ENCODE results near the gene IDH3G. TPM values are rescaled to one million over a fixed set of nuclear protein-coding genes. Genes with fewer than 3 reads are reported as not detected.

The IDH3G gene
- total and polyA plus RNA-seq, 2 of the 8 experiments (the other 6 are each of a cell fraction or from before 2014, with no cell fraction given): 39.4 to 66.7 TPM

- no peak overlapping the region for H3K23ac ChIP-seq (ENCODE audit: insufficient read length)
- H3K4me3 ChIP-seq (ENCODE audit: extremely low read depth in 1 of 4, insufficient read depth in 2 of 4, low read depth in 3 of 4, low read length in 4 of 4): no peak overlapping the region
- no peak overlapping the region for H2BK12ac ChIP-seq (ENCODE audit: low read depth, low read length)
- H3K9me3 ChIP-seq (ENCODE audit: insufficient read depth in 2 of 2, low read depth in 1 of 2, low read length in 1 of 2): no peaks in the 10 kb centered on the region
- H3K36me3 ChIP-seq (ENCODE audit: control insufficient read depth in 2 of 4, insufficient read depth in 4 of 4, low read length in 3 of 4): no peaks in the 10 kb centered on the region
- no peak overlapping the region for H2BK20ac ChIP-seq (ENCODE audit: low read length)
- H3K14ac ChIP-seq (ENCODE audit: insufficient read length): no peak overlapping the region
- no peak overlapping the region for H2BK5ac ChIP-seq (ENCODE audit: low read depth, low read length)
- no peak for DNase-seq (ENCODE audit: low read depth in 1 of 2, low spot score in 2 of 2)
- H2BK120ac ChIP-seq (replicated peaks; ENCODE audit: low read depth, low read length): no peak overlapping the region
- H3K4ac ChIP-seq (replicated peaks; ENCODE audit: insufficient read length, low read depth, low read length): no peak overlapping the region
- TF ChIP-seq SP4 (IDR thresholded peaks at IDR 0.05; ENCODE audit: low read length): no peak
- TF ChIP-seq FOSL1 (IDR thresholded peaks at IDR 0.05; ENCODE audit: insufficient read depth, low read depth, low read length): no peak
- TF ChIP-seq TAF7 (optimal IDR thresholded peaks at IDR 0.05; ENCODE audit: borderline replicate concordance, low read depth, low read length): no peak
- TF ChIP-seq, protein P1, sequence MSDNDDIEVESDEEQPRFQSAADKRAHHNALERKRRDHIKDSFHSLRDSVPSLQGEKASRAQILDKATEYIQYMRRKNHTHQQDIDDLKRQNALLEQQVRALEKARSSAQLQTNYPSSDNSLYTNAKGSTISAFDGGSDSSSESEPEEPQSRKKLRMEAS (IDR thresholded peaks at IDR 0.05): no peak
- TF ChIP-seq JUN (IDR thresholded peaks at IDR 0.05; ENCODE audit: low read depth, low read length): no peak
- TF ChIP-seq RBBP5 (IDR thresholded peaks at IDR 0.05; ENCODE audit: borderline replicate concordance, low read depth, low read length): no peak
- TF ChIP-seq RFX5 (IDR thresholded peaks at IDR 0.05; ENCODE audit: borderline replicate concordance, low read depth, low read length): no peak
- TF ChIP-seq KDM4A (IDR thresholded peaks at IDR 0.05; ENCODE audit: low read depth, low read length, severe bottlenecking): no peak
- TF ChIP-seq POLR2AphosphoS5 (IDR thresholded peaks at IDR 0.05; ENCODE audit: low read depth, low read length): no peak
- no peak for TF ChIP-seq POLR2A (IDR thresholded peaks at IDR 0.05; ENCODE audit: control extremely low read depth in 1 of 2, low read depth in 2 of 2, low read length in 2 of 2)
- no peak for TF ChIP-seq GABPA (IDR thresholded peaks at IDR 0.05; ENCODE audit: borderline replicate concordance, insufficient read depth, low read length)
- no peak for TF ChIP-seq KDM5A (IDR thresholded peaks at IDR 0.05; ENCODE audit: low read length)
- H3K9ac ChIP-seq (replicated peaks in 1 of 4; ENCODE audit: extremely low read depth in 1 of 4, low read depth in 3 of 4, low read length in 3 of 4): no peak overlapping the region
- H3K23me2 ChIP-seq (ENCODE audit: low read depth, low read length): no peaks in the 10 kb centered on the region
- H3K56ac ChIP-seq (replicated peaks; ENCODE audit: insufficient read length, low read depth, low read length): no peak overlapping the region
- no peaks in the 10 kb centered on the region for H3K79me2 ChIP-seq (ENCODE audit: control insufficient read depth in 1 of 2, insufficient read depth in 2 of 2, low read length in 2 of 2)
- no peak for FAIRE-seq
- no peak overlapping the region for H4K5ac ChIP-seq (ENCODE audit: insufficient read length, low read depth, low read length)
- no peak overlapping the region for H3K4me2 ChIP-seq (ENCODE audit: insufficient read depth in 1 of 2, low read depth in 2 of 2, low read length in 2 of 2)
- WGBS, 2 experiments (ENCODE audit: extremely low coverage in 1 of 2, insufficient coverage in 1 of 2, insufficient read length in 1 of 2, insufficient replicate concordance in 2 of 2, low coverage in 1 of 2, low lambda C conversion rate in 2 of 2, missing lambda C conversion rate in 1 of 2): 96% methylated on average over 4 of the region's 16 CpGs; no CpG with 5 or more reads in 1 of the 2 experiments
- H3K79me1 ChIP-seq (ENCODE audit: low read depth, low read length): no peaks in the 10 kb centered on the region
- POLR2A ChIA-PET (ENCODE audit: partially characterized antibody): no interaction called here
- H4K91ac ChIP-seq (replicated peaks; ENCODE audit: insufficient read length, low read length): no peak overlapping the region
- H4K20me1 ChIP-seq (replicated peaks in 1 of 2; ENCODE audit: control insufficient read depth in 1 of 2, insufficient read depth in 2 of 2, low read length in 2 of 2): no peaks in the 10 kb centered on the region
- peaks cover 0 to 3% (median 2%) of the 10 kb centered on the region in 4 experiments; a peak in 4 of 7 replicates for H3K4me1 ChIP-seq (replicated peaks in 1 of 4; ENCODE audit: control insufficient read depth in 3 of 4, insufficient read depth in 4 of 4, low read length in 3 of 4)
- H4K8ac ChIP-seq (ENCODE audit: extremely low read depth, insufficient read depth, low read length): no peak overlapping the region
- H3K27me3 ChIP-seq (replicated peaks in 1 of 4; ENCODE audit: control insufficient read depth in 3 of 4, extremely low read depth in 1 of 4, insufficient read depth in 3 of 4, low read length in 3 of 4): no peaks in the 10 kb centered on the region
- no peak overlapping the region for H3K18ac ChIP-seq (ENCODE audit: extremely low read depth, low read length)
- CTCF ChIA-PET (ENCODE audit: partially characterized antibody): interaction anchor here (1.0 to 1.2 kb wide), 2 partner anchors 12 to 13 kb away, joined by 4 read pairs; no protein-coding TSS in a partner anchor
- H2BK15ac ChIP-seq (ENCODE audit: low read length): no peak overlapping the region
- H2AK5ac ChIP-seq (ENCODE audit: low read depth, low read length): no peak overlapping the region
- H3K27ac ChIP-seq (ENCODE audit: low read depth, low read length): no peak overlapping the region
- H2AFZ ChIP-seq (ENCODE audit: low read length): no peak overlapping the region
These were observed 53.4 kb downstream of the IDH3G start for GRCh38 chrX:153740631-153741222.

Measured in H1 (cell line).